ENCODE data around the gene C6orf163.
"Not testable (repeated sequence)": the region's sequence is repeated elsewhere in the genome, so short reads cannot be mapped to it uniquely, and the experiment has no call there.

The C6orf163 gene

GRCh38 chr6:87344731-87345130 lies at the start of gene C6orf163:
Gene C6orf163 (plus strand): TSS chr6:87344813. CDS start chr6:87345100, 287 bp downstream.
- no peak for DNase-seq (ENCODE audit: low read depth)

DNA sequence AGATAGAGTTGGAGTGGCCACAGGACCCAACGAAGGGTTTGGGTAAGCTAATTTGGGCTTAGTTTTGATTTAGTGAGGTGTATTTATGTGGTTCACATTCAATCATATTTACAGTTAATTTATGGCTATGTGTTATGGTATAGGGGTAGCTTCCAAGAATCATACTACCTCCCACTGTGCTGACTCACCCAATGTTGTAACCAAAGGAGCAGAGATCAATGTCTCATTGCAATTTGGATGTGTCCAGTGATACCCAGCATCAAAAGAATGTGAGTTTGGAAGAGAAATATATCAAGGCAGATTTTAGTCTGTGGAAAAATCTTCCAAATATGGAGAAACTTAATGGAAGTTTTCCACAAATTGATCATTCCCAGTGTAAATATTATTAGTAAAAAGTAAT lies 47.5 kb upstream of the C6orf163 start:
- no peak for DNase-seq (ENCODE audit: low read depth)

DNA sequence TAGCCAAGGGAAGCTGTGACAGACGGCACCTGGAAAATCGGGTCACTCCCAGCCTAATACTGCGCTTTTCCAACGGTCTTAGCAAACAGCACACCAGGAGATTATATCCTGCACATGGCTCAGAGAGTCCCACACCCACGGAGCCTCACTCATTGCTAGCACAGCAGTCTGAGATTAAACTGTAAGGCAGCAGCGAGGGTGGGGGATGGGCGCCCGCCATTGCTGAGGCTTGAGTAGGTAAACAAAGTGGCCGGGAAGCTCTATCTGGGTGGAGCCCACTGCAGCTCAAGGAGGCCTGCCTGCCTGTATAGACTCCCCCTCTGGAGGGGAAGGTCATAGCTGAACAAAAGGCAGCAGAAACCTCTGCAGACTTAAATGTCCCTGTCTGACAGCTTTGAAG lies 43.3 kb upstream of the C6orf163 start:
- not testable (repeated sequence) for DNase-seq (ENCODE audit: low read depth)

- no peak for DNase-seq (ENCODE audit: low read depth)
These were observed 35.6 kb upstream of the C6orf163 start for GRCh38 chr6:87308970-87309369.

DNA sequence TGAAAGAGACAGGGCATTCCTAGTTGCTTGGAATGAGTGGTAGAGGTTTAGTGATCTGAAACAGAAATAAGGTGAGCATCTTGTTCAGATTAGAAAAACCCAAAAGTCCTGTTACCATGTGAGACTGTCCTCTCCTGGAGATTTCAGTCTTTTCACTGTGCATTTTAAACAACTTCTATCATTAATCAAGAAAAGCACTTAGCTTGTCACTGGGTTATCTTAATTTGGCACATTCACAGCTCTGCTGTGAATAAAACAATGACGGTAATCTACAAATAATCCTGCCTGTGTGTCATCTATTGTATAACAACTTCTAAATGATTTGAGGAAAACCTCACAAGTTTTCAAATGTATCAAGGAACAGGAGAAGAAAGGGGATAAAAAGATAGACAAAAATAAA lies 31.8 kb upstream of the C6orf163 start:
- no peak for DNase-seq (ENCODE audit: low read depth)

DNA sequence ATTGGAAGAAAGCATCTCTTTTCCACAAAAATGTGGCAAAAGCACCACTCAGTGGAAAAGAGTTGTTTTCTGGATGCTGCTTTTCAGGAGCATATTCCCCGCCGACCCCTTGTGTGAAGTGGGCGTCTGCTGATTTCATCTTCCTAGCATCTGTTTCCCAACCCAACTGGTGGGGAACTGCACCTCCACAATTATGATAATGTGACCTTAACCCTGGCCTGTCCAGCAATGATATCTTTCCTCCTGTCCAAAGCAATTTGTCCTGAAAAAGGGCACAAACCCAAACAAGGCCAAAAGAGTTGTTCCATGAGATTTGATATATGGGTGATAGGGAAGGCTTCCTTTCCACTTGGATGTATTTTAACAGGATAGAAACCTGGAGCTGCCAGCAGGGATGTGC lies 29.5 kb upstream of the C6orf163 start:
- DNase-seq (ENCODE audit: low read depth), result no peak

DNA sequence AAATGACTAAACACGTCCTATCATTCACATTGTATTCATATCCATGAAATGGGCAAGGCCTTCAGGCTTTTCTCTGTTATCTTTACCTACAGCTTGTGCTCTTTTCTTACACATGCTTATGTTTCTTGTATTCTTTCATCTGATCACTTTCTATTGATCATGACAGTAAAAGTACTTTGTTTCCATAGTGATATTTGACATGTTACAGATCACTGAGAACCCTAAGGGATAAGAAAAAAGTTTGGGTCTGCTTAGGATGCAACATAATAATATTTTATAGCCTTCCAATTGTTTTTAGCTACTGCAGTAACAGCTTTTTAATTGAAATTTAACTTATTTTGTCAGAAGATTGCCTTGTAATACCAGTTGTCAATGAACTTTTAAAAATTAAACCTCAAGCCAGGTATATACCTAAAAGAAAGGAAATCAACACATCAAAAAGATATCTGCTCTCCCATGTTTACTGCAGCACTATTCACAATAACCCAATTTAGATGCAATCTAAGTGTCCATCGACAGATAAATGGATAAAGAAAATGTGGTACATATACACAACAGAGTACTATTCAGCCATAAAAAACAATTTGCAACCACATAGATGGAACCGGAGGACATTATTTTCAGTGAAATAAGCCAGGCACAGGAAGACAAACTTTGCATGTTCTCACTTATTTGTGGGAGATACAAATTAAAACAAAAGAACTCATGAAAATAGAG lies 25.2 kb upstream of the C6orf163 start:
- DNase-seq (ENCODE audit: low read depth), result no peak

DNA sequence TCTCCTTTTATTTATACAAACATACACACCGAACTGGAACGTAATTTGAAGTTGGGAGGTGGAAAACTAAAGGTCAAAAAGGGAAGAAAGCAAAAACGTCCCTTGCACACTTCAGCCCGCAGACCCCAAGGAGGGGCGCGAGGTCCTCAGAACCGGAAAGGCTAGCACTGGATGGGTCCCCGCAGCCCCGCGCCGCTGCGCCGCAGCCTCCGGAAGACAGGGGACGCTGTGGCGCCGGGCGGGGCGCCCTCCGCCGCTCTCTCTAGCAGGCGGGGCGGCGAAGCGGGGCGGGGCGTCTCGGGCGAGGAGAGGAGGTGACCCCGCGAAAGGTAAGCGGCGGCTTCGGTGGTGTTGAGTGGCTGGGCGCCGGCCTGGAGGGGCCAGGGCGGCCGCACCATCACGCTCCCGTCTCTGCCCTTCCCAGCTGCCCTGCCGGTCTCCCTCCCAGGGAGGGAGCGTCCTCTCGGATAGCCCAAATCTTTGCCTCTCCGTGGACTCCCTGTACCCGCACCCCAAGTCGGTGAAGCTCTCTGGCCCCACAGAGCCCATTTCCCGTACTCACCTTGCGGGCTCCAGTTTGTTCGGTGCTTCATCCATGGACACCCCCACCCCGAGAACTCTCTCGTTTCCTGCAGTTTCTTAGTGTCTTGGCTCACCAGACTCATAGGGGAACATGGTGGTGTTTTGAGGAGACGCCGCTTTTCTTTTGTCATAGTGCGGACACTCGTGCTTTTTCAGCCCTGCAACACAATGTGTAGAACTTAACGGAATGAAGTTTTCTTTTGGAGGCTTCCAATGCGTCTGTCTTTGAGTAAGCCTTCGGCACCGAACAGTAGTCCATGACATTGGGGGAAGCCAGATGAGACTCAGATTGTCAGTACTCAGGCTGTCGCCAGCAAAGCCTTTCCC lies 22.1 kb upstream of the C6orf163 start, which contains the start of gene SMIM8:
Gene SMIM8 (plus strand): TSS at position 285 of the 909 bp plus-strand sequence. CDS start 14,444 bp downstream, outside the sequence.
- no peak for DNase-seq (ENCODE audit: low read depth)

DNA sequence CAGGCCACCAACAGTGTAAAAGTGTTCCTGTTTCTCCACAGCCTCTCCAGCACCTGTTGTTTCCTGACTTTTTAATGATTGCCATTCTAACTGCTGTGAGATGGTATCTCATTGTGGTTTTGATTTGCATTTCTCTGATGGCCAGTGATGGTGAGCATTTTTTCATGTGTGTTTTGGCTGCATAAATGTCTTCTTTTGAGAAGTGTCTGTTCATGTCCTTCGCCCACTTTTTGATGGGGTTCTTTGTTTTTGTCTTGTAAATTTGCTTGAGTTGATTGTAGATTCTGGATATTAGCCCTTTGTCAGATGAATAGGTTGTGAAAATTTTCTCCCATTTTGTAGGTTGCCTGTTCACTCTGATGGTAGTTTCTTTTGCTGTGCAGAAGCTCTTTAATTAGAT lies 20.7 kb upstream of the C6orf163 start:
- not testable (repeated sequence) for DNase-seq (ENCODE audit: low read depth)

DNA sequence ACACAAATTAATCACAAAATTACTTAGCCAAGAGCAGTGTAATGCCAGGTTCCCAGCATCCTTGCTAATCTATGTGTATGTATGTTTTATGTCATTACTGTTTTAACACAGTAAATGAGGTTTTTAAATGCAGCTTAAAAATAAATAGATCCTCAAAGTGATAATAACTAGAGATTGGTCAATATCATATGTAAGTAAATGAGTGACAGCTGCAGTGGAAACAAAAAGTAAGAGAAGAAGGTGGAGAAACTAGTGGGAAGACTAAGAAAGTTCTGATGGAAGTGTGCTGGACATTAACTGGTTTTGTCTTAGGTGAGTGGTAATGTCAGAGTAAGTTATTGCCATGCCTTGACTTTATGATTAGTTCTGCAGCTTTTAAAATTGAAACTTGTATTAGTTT lies 13.7 kb upstream of the C6orf163 start:
- DNase-seq (ENCODE audit: low read depth), result no peak

- no peak for DNase-seq (ENCODE audit: low read depth)
These were observed 11.6 kb upstream of the C6orf163 start for GRCh38 chr6:87333033-87333432.

DNA sequence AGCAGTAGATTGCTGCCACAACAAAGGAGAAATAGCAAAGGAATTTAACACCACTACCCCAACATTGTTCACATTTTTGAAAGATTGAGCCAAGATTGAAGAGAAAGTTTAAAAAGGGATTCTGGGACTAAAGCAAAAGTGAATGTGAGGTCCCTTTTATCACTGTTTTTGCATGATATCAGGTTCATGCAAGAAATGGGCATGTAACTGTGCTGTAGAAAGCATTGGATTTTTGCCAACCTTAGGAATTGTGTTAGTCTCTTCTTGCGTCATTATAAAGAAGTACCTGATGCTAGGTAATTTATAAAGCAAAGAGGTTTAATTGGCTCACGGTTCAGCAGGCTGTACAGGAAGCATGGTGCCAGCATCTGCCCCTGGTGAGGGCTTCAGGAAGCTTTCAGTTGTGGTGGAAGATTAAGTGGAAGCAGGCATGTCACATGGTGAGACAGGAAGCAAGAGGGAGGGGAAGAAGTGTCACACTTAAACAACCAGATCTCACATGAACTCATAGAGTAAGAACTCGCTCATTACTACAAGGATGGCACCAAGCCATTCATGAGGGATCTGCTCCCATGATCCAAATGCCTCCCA lies 10.9 kb upstream of the C6orf163 start:
- DNase-seq (ENCODE audit: low read depth), result no peak

GRCh38 chr6:87334683-87335082 lies 9.9 kb upstream of the C6orf163 start:
- no peak for DNase-seq (ENCODE audit: low read depth)

DNA sequence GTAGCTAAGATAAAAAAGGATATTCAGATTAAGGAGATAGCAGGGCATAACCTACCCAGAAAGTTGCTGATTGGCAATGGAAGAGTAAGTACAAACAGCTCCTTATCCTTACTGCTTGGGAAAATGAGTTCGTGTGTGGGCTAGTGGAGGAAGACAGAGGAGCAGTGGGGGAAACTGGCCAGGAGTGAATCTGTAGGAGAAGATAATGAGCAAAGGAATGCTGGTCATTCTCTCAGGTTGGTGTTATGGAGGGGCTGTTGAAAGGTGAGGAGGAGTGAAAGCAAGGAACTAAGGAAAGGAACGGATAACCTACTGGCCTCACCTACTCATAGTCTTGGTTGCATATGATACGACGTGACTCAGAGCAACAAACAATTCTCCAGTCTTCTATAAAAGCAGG lies 8.2 kb upstream of the C6orf163 start:
- no peak for DNase-seq (ENCODE audit: low read depth)

DNA sequence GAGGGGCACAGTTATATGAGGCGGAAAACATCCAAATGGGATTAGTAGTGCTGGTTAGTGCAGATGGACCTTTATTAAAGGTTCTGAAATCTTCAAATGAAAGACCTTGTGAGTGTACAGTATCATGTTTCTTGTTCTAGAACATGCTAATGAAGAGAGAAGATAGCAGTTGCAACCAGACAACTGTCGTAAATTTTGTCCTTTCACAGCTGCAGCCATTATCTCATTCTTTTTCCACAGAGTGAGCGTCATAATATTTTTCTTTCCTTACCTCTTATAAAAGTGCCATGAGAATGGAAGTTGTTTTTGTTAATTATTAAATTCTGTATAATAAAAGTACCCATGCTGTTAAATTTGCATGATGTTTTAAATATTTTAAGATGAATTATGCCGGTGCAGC lies 4.4 kb upstream of the C6orf163 start:
- DNase-seq (ENCODE audit: low read depth), result no peak

DNA sequence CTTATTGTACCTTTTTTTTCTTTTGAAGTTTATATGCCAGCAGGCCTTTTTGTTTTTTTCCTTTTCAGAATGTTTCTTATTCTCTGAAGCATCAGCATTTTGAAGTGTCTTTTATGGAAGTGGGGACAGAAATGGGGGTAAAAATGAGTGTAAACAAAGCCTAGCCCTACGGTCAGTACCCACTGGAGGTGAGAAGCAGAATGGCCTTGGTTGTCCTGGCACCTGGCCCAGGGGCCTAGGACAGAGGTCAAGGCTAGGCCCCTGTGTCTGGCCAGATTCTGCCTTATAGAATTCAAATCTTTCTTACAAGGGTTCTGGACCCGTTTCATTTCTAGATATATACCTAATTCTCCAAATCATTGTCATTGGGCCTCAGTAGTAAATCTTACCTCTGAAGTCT lies 3.5 kb upstream of the C6orf163 start:
- no peak for DNase-seq (ENCODE audit: low read depth)

DNA sequence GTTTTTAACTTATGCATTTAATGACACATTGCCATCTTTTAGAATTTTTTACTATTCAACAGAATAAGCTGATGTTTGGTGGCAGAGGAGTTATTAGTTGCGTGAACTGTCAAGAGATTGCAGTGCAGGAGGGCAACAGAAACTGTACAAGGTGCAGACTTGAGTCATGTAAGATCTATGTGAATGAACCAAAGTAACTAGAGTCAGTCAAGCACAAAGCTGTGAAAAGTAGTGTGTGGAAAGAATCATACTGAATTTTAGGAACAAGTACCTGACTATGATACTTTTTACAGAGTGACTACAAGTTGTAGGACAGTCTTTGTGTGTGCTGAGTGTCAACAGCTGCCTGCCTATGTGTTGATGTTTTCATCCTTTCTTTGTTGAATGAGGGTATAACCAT lies 2.7 kb upstream of the C6orf163 start:
- DNase-seq (ENCODE audit: low read depth), result no peak

DNA sequence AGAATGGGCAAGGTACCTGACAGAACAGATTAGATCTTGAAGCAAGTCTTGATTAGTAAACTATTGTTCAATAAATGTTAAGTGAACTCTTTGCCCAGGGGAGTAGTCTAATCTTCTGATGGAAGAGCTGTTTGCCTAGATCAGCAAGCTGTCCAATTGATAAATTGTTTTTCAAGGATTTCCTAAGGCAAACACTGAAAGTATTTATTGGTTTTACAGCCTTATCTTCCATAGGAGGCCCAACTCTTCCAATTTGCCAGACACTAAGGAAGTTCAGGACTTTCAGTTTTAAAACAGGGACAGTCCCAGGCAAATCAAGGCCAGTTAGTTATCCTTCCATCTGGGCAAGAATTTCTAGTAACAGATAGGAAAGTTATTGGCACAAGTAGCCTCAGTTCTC lies 1.8 kb upstream of the C6orf163 start:
- no peak for DNase-seq (ENCODE audit: low read depth)

DNA sequence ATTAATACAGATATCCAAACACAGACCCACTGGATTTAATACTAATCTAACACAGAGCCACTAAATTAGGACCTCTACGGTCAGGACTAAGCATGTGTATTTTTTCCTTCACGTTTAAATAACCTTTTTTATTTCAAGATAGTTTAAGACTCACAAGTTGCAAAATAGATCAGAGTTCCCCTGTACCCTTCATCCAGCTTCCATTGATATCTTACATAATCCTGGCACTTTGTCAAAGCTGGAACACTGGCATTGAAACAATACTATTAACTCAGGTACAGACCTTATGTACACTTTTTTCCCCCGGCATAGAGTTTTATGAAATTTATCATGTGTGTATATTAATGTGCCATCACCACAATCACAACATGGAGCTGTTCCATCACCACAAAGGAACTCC lies 2.1 kb downstream of the C6orf163 start:
- no peak for DNase-seq (ENCODE audit: low read depth)

DNA sequence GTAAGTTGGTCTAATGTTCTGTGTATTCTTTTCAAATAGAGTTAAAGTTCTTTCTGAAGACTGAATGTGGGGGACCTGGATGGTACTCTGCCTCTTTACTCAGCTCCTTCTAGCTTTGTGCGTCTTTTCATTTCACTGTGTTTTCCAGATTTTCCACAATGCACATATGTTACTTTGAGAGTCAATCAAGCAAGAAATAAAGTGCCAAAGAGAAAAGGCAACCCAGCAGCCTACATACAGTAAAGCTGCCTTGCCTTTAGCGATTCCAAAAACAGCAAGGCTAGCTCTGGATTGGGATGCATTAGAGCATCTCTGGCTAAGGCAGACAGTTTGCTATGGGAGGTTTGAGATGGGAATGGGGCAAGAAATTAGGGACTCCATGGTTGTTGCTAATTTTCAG lies 5.3 kb downstream of the C6orf163 start:
- no peak for DNase-seq (ENCODE audit: low read depth)

GRCh38 chr6:87350516-87350915 lies 5.9 kb downstream of the C6orf163 start:
- no peak for DNase-seq (ENCODE audit: low read depth)

GRCh38 chr6:87351583-87351982 lies 7.0 kb downstream of the C6orf163 start:
- no peak for DNase-seq (ENCODE audit: low read depth)

GRCh38 chr6:87356181-87356580 lies 11.6 kb downstream of the C6orf163 start:
- DNase-seq (ENCODE audit: low read depth), result no peak

All from HS-27A (cell line).